Measurements from ENCODE around the gene LRRC36.
A peak's percentile ranks its signal among the peaks of the same experiment; 100 is the strongest.

Gene LRRC36, protein sequence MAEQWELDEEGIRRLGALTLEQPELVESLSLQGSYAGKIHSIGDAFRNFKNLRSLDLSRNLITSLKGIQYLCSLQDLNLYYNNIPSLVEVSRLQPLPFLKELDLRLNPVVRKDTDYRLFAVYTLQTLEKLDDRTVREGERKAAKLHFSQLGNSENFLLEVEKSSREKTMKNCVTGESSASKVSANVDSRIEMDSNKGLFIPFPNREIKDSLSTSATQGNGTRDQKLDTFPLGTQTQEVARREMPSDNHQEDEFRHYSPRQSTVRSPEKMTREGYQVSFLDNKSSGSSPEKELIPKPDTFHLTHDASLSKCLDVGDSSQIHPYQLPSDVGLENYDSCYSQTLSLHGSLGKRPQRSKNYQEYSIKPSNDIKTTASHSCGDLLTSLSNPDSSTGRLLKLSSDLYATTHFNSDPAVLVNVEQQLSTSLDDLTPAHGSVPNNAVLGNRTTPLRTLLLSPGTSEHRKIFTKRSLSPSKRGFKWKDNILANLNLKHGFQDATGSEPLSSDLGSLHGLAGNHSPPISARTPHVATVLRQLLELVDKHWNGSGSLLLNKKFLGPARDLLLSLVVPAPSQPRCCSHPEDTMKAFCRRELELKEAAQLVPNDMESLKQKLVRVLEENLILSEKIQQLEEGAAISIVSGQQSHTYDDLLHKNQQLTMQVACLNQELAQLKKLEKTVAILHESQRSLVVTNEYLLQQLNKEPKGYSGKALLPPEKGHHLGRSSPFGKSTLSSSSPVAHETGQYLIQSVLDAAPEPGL

DNA sequence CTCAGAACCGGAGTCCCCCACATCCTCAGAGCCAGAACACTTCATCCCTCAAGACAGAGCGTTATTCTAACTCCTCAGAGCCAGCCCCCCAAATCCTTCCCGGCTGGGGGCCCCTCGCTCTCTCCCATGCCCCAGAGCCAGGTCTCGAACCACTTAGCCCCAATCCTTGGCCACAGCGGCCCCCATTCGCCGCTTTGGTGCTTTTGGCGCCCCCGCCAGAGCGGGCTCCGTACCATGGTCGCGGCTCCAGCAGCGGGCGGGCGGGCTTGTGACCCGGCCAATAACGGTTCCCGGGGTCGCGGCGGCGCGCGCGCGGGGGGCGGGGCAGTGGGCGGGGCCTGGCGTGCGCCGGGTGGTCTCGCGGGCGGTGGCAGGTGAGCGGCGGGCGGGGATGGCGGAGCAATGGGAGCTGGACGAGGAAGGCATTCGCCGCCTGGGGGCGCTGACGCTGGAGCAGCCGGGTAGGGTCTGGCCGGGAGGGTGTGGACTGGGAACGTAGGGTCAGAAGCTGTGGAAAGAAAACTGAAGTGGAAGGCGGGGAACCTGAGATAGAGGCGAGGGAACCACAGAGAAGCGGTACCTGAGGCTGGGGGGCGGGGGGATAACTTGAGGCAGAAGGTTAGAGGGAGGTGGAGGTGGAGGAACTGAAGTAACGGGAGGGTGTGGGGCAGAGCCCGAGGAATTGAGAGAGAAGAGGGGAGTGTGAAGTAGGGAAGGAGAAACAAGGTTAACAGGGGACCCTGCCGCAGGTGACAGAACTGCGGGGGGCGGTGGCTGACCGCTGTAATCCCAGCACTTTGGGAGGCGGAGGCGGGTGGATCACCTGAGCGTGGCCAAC, at the start of gene LRRC36, which contains the start of gene KCTD19:
Gene LRRC36, plus strand, starts transcription at position 344 of the 838 bp plus-strand sequence. Its CDS starts 48 bp downstream, at position 392.
Gene KCTD19, minus strand, starts transcription at position 270 of the 838 bp plus-strand sequence. Its CDS starts 34 bp downstream, at position 236.
- DNase-seq (ENCODE audit: low read depth in 3 of 3, low spot score in 1 of 3): peak in 2 of 3 donors; percentile 9 to 36

DNA sequence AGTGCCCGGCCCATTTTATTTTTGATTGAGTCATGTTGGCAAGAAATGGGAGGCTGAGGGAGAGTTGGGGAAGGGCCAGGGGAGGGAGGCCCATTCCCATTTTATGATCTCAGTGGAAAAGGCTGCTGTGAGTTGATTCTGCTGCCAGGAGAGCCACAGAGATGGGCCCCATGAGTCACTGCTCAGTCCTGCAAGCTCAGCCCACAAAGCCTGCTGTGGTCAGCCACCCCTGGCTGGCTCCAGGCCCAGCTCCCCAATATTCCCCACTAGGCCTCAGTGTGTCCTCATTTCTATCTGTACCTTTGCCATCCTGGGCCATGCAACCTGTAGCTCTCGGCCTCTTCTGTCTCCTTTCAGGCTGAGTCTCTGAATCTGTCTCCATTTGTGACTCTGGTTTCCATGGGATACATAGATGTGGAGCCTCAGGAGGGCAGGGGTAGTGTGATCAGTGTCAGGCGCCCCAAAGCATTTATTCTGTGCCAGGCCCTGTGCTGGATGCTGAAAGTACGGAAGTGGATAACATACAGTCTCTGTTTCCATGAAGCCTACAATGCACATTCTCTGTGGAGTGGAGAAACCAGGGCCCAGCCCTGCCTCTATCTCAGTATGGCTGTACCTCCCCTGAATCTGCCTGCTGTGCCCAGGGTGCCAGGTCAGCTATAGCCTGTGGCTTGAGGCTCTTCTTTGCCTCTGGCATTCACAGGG, 49.2 kb upstream of the LRRC36 start:
- no peak for DNase-seq (ENCODE audit: low read depth in 3 of 3, low spot score in 1 of 3)

DNA sequence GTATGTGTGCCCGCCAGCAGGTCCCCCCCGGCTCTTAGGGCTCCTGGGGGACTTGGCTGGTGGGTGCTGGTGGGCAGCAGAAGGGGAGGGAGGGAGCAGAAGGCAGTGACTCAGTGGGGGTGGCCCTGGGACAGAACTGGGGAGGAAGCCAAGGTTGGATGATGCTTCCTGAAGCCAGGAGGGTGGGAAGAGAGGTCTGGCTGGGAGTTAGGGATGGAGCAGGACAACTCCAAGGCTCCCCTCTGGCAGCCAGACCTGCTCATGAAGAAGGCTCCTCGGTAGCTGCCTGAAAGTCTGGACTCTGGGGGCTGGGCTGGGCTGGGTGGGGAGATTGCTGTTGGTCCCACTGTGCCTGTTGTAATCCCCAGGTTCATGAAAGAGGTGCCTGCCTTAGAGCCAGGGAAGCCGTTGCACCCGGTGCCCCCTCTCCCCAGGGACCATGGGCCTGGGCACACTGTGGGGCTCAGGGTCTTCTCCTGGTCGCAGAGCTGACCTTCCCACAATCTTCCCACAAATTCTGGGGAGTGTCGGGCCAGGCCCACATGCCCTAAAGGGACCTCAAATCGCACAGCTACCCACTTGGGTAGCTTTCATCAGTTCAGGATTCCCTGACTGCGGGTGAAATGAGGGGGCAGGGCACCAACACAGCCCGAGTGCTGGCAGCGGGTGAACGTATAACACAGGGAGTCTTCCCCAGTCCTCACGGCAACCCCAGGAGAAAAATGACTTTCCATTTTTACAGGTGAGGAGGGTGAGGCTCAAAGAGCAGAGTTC, 48.4 kb upstream of the LRRC36 start:
- DNase-seq (ENCODE audit: low read depth in 3 of 3, low spot score in 1 of 3): no peak

DNA sequence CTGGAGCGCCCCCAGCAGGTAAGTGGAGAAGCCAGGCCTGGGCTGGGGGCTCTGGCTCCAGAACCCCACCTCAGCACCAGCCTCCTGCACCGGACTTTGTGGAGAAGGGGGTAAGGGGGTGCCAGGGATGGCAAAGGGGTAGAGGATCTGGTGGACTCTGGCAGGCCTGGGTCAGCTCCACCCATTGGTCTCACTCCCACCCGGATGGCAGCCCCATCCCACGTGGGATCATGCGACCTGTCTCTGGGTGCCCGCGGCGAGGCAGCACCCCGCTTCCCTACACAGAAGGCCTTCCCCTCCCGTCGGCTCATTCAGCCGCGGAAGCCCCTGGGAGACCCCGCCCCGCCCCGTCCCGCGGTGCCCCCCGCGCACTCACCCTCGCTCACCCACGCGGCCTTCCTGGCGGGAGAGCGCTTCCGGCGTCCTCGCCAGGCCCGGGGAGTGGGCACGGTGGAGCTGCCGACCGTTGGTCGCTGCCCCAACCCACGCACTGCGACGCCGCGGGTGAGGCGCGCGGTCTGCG, 47.8 kb upstream of the LRRC36 start:
- DNase-seq (ENCODE audit: low read depth in 3 of 3, low spot score in 1 of 3): peak in 2 of 3 donors; percentile 3 to 37

DNA sequence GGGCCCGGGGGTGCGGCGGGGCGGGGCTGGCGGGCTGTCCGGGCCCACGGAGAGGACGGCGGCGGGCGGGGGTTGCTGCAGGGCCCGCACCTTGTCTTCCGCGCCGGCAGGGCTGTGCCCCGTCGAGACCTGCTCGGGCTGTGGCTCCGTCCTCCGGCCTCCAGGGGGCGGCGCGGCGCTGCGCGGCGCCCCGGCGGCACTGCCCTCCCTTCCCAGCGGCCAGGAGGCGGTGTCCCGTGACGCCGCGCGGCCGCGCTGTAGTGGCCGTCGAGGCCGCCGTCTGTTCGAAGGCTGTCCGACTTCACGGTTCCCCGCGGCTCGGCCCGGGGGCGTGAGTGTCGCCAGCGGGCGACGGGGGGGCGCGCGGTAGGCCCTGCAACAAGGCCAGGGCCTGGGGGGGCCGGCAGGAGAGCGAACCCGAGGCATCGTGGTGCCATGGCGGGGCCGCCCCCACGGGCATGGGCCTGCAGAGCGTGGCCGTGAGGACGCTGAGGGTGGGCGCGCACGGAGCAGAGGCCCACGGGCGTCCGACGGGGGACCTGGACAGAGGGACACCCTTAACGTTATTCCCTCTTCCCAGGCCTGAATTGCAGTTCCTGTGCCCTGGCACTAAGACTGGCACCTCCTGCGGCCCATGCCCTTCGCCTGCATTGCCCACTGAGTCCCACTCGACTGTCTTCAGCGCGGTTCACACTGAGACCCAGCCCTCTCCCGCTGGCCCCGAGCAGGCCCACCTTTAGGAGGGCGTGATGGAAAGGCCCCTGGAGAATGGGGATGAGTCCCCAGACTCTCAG, 47.1 kb upstream of the LRRC36 start, which contains the start of gene PLEKHG4:
Gene PLEKHG4, plus strand, starts transcription at position 237 of the 794 bp plus-strand sequence. Its CDS starts 513 bp downstream, at position 750.
- DNase-seq (ENCODE audit: low read depth in 3 of 3, low spot score in 1 of 3): peak; percentile 47 to 73 (median 68)

DNA sequence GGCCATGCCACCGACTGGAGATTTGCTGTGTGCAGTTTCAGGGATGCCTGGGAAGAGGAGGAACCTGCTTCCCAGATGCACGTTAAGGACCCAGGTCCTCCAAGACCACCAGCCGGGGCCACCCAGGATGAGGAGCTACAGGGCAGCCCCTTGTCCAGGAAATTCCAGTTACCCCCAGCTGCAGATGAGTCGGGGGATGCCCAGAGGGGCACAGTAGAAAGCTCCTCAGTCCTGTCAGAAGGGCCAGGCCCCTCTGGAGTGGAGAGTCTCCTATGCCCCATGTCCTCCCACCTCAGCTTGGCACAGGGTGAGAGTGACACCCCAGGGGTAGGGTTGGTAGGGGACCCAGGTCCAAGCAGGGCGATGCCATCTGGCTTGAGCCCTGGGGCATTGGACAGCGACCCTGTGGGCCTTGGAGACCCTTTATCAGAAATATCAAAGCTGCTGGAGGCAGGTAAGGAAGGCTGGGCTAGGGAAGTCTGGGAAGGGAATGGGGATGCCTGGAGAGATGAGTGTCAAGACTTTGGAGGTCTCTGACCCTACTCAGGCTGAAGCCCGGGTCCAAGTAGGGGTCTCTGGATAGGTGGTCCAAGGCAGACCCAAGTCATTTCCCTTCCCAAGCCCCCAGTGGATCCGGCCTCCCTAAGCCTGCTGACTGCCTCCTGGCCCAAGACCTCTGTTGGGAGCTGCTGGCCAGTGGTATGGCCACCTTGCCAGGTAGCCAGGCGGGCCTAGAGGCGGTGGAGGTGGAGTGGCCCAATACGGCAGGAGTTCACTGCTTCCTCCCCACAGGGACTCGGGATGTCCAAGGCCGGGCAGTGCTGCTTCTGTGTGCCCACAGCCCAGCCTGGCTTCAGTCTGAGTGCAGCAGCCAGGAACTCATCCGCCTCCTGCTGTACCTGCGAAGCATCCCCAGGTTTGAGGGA, 46.3 kb upstream of the LRRC36 start:
- DNase-seq (ENCODE audit: low read depth in 3 of 3, low spot score in 1 of 3): no peak

DNA sequence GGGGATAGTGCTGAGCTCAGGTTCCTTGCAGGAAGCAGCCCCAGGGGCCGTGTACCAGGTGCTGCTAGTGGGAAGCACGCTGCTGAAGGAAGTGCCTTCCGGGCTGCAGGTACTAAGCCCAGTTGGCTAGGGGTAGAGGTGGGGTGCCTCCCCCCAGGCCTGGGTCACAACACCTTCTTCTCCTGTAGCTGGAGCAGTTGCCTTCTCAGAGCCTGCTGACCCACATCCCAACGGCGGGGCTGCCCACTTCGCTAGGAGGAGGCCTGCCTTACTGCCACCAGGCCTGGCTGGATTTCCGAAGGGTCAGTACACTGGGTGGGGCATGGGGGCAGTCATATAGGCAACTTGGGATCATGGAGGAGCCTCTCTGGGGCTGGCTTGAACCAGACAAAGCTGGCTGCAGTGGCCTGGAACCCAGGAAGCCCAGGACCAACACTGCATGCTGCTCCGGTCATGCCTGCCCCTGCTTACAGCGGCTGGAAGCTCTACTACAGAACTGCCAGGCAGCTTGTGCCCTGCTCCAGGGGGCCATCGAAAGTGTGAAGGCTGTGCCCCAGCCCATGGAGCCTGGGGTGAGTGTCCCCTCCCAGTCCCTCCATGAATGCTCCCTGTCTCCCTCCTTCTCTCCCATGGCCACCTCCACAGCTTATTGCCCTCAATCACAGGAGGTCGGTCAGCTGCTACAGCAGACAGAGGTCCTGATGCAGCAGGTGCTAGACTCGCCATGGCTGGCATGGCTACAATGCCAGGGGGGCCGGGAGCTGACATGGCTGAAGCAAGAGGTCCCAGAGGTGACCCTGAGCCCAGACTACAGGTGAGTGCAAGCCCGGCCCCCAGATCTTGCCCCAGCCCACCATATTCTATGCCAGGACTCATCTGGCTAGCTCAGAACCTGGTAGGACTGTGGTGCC, 44.8 kb upstream of the LRRC36 start:
- no peak for DNase-seq (ENCODE audit: low read depth in 3 of 3, low spot score in 1 of 3)

DNA sequence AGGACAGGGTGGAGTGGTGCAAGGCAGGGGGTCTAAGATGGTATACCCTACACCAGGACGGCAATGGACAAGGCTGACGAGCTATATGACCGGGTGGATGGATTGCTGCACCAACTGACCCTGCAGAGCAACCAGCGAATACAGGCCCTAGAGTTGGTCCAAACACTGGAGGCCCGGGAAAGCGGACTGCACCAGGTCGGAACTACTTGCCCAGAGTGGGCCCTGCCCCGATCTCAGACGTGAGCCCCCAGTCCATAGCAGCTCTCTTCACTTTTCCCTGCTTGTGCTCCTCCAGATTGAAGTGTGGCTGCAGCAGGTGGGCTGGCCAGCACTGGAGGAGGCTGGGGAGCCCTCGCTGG, 44.2 kb upstream of the LRRC36 start:
- DNase-seq (ENCODE audit: low read depth in 3 of 3, low spot score in 1 of 3): no peak

DNA sequence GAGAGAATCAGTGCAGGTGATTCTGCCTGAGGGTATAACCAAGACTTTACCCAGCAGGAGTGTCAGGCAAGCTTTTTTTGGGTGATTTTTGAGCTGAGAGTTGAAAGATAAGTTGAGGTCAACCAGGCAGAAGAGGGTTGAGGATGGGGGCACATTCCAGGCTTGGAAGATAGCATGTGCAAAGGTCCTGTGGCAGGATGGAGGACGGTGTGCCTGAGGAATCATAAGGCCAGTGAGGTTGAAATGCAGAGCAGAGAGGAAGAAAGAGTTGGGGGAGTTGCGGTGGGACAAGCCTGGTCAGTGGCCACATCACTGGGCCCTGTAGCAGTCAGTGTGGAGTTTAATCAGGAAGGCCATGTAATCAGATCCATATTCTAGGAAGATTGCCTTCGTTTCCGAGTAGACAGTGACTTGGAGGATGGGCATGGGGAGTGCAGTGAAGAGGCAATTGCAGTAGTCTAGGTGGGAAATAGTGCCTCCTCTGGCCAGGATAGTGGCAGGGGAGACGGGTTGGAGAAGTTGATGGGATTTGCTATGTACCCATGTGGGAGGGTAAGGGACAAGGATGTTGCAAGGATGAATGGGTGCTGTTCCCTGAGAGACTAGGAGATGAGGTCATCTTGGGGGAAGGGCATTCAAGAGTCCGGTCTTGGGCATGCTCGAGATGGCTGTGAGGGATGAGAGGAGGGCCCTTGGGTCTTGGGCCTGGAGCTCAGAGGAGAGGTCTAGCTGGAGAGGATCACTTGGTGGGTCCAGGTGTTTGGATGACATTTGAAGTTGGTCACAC, 43.4 kb upstream of the LRRC36 start:
- DNase-seq (ENCODE audit: low read depth in 3 of 3, low spot score in 1 of 3): no peak

DNA sequence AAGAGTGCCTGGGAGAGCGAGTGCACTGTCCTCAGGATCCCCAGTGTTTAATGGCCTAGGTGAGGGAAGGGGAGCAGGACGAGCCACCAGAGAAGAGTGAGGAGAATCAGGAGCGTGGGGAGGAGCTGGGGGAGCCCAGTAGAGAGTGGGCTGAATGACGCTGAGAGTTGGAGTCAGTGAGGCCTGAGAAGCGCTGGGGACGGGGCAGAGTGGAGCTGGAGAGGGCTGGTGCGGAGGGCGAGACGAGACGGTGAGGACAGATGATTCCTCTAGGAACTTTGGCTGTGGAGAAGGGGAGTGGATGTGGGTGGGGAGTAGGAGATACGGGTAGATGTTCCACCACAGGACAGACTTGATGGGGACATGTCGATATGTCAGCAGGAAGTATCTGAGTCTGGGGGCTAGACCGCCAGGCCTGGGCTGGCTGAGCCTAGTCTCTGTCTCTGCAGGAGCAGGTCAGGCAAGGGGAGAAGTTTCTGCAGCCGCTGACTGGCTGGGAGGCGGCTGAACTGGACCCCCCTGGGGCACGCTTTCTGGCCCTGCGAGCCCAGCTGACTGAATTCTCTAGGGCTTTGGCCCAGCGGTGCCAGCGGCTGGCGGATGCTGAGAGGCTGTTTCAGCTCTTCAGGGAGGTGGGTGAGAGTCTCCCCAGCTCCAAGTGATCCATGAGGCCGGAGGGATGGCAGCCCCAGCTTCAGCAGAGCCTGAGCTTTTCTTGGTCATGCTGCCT, 42.6 kb upstream of the LRRC36 start:
- DNase-seq (ENCODE audit: low read depth in 3 of 3, low spot score in 1 of 3): no peak

DNA sequence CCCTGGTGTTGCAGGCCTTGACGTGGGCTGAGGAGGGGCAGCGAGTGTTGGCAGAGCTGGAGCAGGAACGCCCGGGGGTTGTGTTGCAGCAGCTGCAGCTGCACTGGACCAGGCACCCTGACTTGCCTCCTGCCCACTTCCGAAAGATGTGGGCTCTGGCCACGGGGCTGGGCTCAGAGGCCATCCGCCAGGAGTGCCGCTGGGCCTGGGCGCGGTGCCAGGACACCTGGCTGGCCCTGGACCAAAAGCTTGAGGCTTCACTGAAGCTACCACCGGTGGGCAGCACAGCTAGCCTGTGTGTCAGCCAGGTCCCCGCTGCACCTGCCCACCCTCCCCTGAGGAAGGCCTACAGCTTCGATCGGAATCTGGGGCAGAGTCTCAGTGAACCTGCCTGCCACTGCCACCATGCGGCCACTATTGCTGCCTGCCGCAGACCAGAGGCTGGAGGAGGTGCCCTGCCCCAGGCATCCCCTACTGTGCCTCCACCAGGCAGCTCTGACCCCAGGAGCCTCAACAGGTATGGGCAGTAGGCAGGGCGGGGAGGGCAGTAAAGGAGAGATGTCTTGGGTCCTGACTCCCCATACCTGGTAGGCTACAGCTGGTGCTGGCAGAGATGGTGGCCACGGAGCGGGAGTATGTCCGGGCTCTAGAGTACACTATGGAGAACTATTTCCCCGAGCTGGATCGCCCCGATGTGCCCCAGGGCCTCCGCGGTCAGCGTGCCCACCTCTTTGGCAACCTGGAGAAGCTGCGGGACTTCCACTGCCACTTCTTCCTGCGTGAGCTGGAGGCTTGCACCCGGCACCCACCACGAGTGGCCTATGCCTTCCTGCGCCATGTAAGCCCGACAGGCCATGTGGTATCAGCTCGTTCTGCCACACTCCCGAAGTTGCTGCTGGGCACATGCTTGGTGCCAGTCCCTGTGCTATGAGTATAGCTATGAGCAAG, 41.6 kb upstream of the LRRC36 start:
- no peak for DNase-seq (ENCODE audit: low read depth in 3 of 3, low spot score in 1 of 3)

DNA sequence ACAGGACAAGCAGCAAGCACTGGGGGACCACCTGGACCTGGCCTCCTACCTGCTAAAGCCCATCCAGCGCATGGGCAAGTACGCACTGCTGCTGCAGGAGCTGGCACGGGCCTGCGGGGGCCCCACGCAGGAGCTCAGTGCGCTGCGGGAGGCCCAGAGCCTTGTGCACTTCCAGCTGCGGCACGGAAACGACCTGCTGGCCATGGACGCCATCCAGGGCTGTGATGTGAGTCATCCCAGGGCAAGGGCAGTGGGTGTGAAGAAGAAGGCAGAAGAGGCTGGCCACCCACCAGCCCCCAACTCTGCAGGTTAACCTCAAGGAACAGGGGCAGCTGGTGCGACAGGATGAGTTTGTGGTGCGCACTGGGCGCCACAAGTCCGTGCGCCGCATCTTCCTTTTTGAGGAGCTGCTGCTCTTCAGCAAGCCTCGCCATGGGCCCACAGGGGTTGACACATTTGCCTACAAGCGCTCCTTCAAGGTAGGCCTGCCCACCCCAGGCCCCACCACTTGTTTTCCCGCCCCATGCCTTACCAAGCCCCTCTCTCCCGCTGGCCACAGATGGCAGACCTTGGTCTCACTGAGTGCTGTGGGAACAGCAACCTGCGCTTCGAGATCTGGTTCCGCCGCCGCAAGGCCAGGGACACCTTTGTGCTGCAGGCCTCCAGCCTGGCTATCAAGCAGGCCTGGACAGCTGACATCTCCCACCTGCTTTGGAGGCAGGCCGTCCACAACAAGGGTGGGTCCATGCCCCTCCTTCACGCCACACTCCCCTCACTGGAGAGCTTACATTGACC, 40.0 kb upstream of the LRRC36 start:
- no peak for DNase-seq (ENCODE audit: low read depth in 3 of 3, low spot score in 1 of 3)

DNA sequence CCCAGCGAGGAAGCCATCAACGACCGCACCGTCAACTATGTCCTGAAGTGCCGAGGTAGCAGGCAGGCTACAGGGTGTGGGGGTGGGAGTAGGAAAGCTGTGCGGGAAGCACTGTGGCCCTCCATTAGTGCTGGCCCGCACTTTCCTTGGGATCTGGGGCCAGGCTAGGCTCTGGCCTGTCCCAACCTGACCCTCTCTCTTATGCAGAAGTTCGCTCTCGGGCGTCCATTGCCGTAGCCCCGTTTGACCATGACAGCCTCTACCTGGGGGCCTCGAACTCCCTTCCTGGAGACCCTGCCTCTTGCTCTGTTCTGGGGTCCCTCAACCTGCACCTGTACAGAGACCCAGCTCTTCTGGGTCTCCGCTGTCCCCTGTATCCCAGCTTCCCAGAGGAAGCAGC, 38.7 kb upstream of the LRRC36 start:
- DNase-seq (ENCODE audit: low read depth in 3 of 3, low spot score in 1 of 3): no peak

Data from stimulated activated CD4-positive, alpha-beta T cell treated with anti-CD3 and anti-CD28 coated beads, TNF-alpha, amount 100 ng/mL, for 1 hour (primary cell).